Eye (tissue), 1 donor: ENCODE measurements around the gene VWA7.

Source experiments
- DNase-seq: peaks from one replicate; pipeline ENCODE4 v3.0.0-alpha.2; 2015

The VWA7 gene

GRCh38 chr6:31727717-31728671 is 49.1 kb downstream of the VWA7 start:
- DNase-seq: no peak

GRCh38 chr6:31727034-31727716 is 50.0 kb downstream of the VWA7 start:
- no peak for DNase-seq

- no peak for DNase-seq
Observed at GRCh38 chr6:31725502-31726350, 51.4 kb downstream of the VWA7 start.

GRCh38 chr6:31723980-31724691 is 53.0 kb downstream of the VWA7 start:
- DNase-seq: no peak

- DNase-seq: no peak
Observed at GRCh38 chr6:31723245-31723979, 53.7 kb downstream of the VWA7 start, which contains the start of gene MPIG6B. Gene MPIG6B (plus strand): TSS chr6:31723373. CDS start chr6:31723384, 11 bp downstream.

- DNase-seq: no peak
Observed at GRCh38 chr6:31722173-31722572, 55.0 kb downstream of the VWA7 start.

- no peak for DNase-seq
Observed at GRCh38 chr6:31721351-31722020, 55.6 kb downstream of the VWA7 start, which contains the start of gene LY6G6C. Gene LY6G6C (minus strand): TSS chr6:31721746. CDS start chr6:31721679, 67 bp downstream.

GRCh38 chr6:31720196-31720770 is 56.8 kb downstream of the VWA7 start:
- no peak for DNase-seq

- no peak for DNase-seq
Observed at GRCh38 chr6:31719001-31719400, 58.1 kb downstream of the VWA7 start.

GRCh38 chr6:31718265-31718664 is 58.9 kb downstream of the VWA7 start:
- no peak for DNase-seq

GRCh38 chr6:31717499-31718222 is 59.5 kb downstream of the VWA7 start:
- DNase-seq: no peak
